GM12872 (cell line): ENCODE results near the gene MXD3.

ENCODE experiments used
- CTCF ChIP-seq: IDR thresholded peaks from 3 replicates; pipeline ENCODE4 v1.5.1; 2011; ENCODE audit warnings: low read depth, mild to moderate bottlenecking, low read length, moderate library complexity; ENCODE audit not compliant: insufficient read depth

The MXD3 gene

GRCh38 chr5:177288191-177288590 is 23.5 kb downstream of the MXD3 start:
- TF ChIP-seq CTCF, result no peak

- no peak for TF ChIP-seq CTCF
These were observed 34.8 kb downstream of the MXD3 start for GRCh38 chr5:177276886-177277285.

GRCh38 chr5:177275883-177276282 is 35.8 kb downstream of the MXD3 start:
- no peak for TF ChIP-seq CTCF

GRCh38 chr5:177271113-177271512 is 40.6 kb downstream of the MXD3 start:
- no peak for TF ChIP-seq CTCF

- no peak for TF ChIP-seq CTCF
These were observed 41.0 kb downstream of the MXD3 start for GRCh38 chr5:177270653-177271052.

- no peak for TF ChIP-seq CTCF
These were observed 41.7 kb downstream of the MXD3 start for GRCh38 chr5:177269976-177270375.

- no peak for TF ChIP-seq CTCF
These were observed 42.3 kb downstream of the MXD3 start for GRCh38 chr5:177269232-177269895.
